ENCODE measurements around the gene OR51V1.

OR51V1 gene

GRCh38 chr11:5196731-5197130 lies 3.8 kb downstream of the OR51V1 start:
- DNase-seq (ENCODE audit: low read depth, low spot score): no peak
- POLR2A ChIA-PET: interaction anchor here (1.1 kb wide), 1 partner anchor 171 kb away, joined by 3 read pairs; no protein-coding TSS in a partner anchor
- TF ChIP-seq CTCF (IDR thresholded peaks at IDR 0.05; ENCODE audit: insufficient read depth, low read length, missing control alignments): no peak
- CTCF ChIA-PET: interaction anchor here (1.1 to 4.5 kb wide), 2 partner anchors 174 to 184 kb away, joined by 6 to 15 read pairs; no protein-coding TSS in a partner anchor
- H3K4me3 ChIP-seq (ENCODE audit: low read depth, low read length): no peak overlapping the region

- DNase-seq (ENCODE audit: low read depth, low spot score): no peak
- ChIA-PET CTCF (interaction anchor here (4.5 kb wide), 1 partner anchor 185 kb away, joined by 15 read pairs; no protein-coding TSS in a partner anchor), POLR2A (interaction anchor here (1.1 kb wide), 1 partner anchor 171 kb away, joined by 3 read pairs; no protein-coding TSS in a partner anchor)
- H3K4me3 ChIP-seq (ENCODE audit: low read depth, low read length): no peak overlapping the region
- no peak for TF ChIP-seq CTCF (IDR thresholded peaks at IDR 0.05; ENCODE audit: insufficient read depth, low read length, missing control alignments)
Observed at GRCh38 chr11:5196067-5196466, 4.4 kb downstream of the OR51V1 start.

- no peak overlapping the region for H3K4me3 ChIP-seq (ENCODE audit: low read depth, low read length)
- no peak for DNase-seq (ENCODE audit: low read depth, low spot score)
- CTCF ChIA-PET: no interaction called here
- no peak for TF ChIP-seq CTCF (IDR thresholded peaks at IDR 0.05; ENCODE audit: insufficient read depth, low read length, missing control alignments)
- POLR2A ChIA-PET: no interaction called here
Observed at GRCh38 chr11:5192738-5193137, 7.7 kb downstream of the OR51V1 start.

GRCh38 chr11:5188201-5188600 lies 12.3 kb downstream of the OR51V1 start:
- no peak for TF ChIP-seq CTCF (IDR thresholded peaks at IDR 0.05; ENCODE audit: insufficient read depth, low read length, missing control alignments)
- ChIA-PET CTCF (no interaction called here), POLR2A (no interaction called here)
- DNase-seq (ENCODE audit: low read depth, low spot score): no peak
- H3K4me3 ChIP-seq (ENCODE audit: low read depth, low read length): no peak overlapping the region

- no peak for DNase-seq (ENCODE audit: low read depth, low spot score)
- TF ChIP-seq CTCF (IDR thresholded peaks at IDR 0.05; ENCODE audit: insufficient read depth, low read length, missing control alignments): no peak
- CTCF ChIA-PET: no interaction called here
- POLR2A ChIA-PET: no interaction called here
- H3K4me3 ChIP-seq (ENCODE audit: low read depth, low read length): no peak overlapping the region
Observed at GRCh38 chr11:5178046-5178837, 22.2 kb downstream of the OR51V1 start.

- no peak for TF ChIP-seq CTCF (IDR thresholded peaks at IDR 0.05; ENCODE audit: insufficient read depth, low read length, missing control alignments)
- POLR2A ChIA-PET: no interaction called here
- CTCF ChIA-PET: no interaction called here
Observed at GRCh38 chr11:5174934-5175333, 25.5 kb downstream of the OR51V1 start.

More at GRCh38 chr11:5174934-5175333, 25.5 kb downstream of the OR51V1 start:
- no peak overlapping the region for H3K4me3 ChIP-seq (ENCODE audit: low read depth, low read length)
- no peak for DNase-seq (ENCODE audit: low read depth, low spot score)
